KMS-11 (cell line): ENCODE measurements around the gene HSPA12A.

Experiments used
- H2AFZ ChIP-seq: fragments of 200-600 bp; sonication (generic); 2 replicates; pipeline ENCODE4 v1.6.1; 2016; ENCODE audit warnings: antibody characterized with exemption, mixed run types, low read depth
- H3K27ac ChIP-seq: fragments of 200-600 bp; sonication (generic); 2 replicates; pipeline ENCODE4 v1.6.1; 2016; ENCODE audit warnings: mild to moderate bottlenecking, mixed run types
- H3K27me3 ChIP-seq: fragments of 200-600 bp; sonication (generic); 2 replicates; pipeline ENCODE4 v1.6.1; 2017; ENCODE audit warnings: mild to moderate bottlenecking, low read depth, mixed run types, moderate library complexity; ENCODE audit not compliant: insufficient read depth
- H3K36me3 ChIP-seq: fragments of 200-600 bp; sonication (generic); 2 replicates; pipeline ENCODE4 v1.6.1; 2017; ENCODE audit warnings: mild to moderate bottlenecking, mixed run types; ENCODE audit not compliant: insufficient read depth
- H3K4me1 ChIP-seq: fragments of 200-600 bp; sonication (generic); 2 replicates; pipeline ENCODE4 v1.6.1; 2016; ENCODE audit warnings: mild to moderate bottlenecking, low read depth, mixed run types; ENCODE audit not compliant: poor library complexity, severe bottlenecking
- H3K4me2 ChIP-seq: fragments of 200-600 bp; sonication (generic); 2 replicates; pipeline ENCODE4 v1.7.0; 2016; ENCODE audit warnings: mild to moderate bottlenecking, mixed run types
- H3K4me3 ChIP-seq: fragments of 200-600 bp; sonication (generic); IDR thresholded peaks from 2 replicates; pipeline ENCODE4 v1.6.1; 2017; ENCODE audit warnings: low read depth, low read length, mixed read lengths; ENCODE audit not compliant: insufficient read depth
- H3K79me2 ChIP-seq: fragments of 200-600 bp; sonication (generic); 2 replicates; pipeline ENCODE4 v1.6.1; 2016; ENCODE audit warnings: low read depth, mixed run types; ENCODE audit not compliant: insufficient read depth
- H3K9ac ChIP-seq: fragments of 200-600 bp; sonication (generic); 2 replicates; pipeline ENCODE4 v1.6.1; 2016; ENCODE audit warnings: mild to moderate bottlenecking, mixed run types
- H4K20me1 ChIP-seq: fragments of 200-600 bp; sonication (generic); 2 replicates; pipeline ENCODE4 v1.6.1; 2016; ENCODE audit warnings: mild to moderate bottlenecking, mixed run types; ENCODE audit not compliant: insufficient read depth
- CTCF ChIP-seq: fragments of 200-600 bp; sonication (generic); conservative IDR thresholded peaks from 2 replicates; pipeline ENCODE4 v1.6.1; 2017; ENCODE audit warnings: low read depth, mild to moderate bottlenecking, antibody characterized with exemption, low read length, moderate library complexity, mixed read lengths

The HSPA12A gene

DNA sequence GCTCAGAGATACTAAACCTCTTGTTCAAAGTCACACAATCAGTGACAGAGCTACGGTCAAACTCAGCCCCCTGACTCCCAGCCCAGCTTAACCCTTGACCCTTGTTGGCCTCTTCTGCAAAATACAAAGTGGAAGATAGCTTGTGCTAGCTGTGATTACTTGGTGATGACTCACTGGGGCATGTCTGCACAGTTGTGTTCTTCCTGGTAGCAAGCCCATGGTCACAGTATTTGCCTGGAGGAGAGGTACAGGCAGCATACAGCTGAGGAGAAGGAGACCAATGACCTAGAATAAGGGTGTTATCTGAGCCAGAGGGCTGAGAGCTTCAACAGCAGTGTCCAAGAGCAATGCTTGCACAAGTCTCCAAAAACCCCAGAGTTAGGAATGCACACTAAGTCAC, 5.7 kb upstream of the HSPA12A start:
- H3K36me3 ChIP-seq: no peaks in the 10 kb centered on the region
- TF ChIP-seq CTCF: no peak
- no peaks in the 10 kb centered on the region for H3K27me3 ChIP-seq
- no peaks in the 10 kb centered on the region for H3K4me1 ChIP-seq
- no peak overlapping the region for H3K4me3 ChIP-seq
- no peaks in the 10 kb centered on the region for H3K79me2 ChIP-seq
- H3K9ac ChIP-seq: no peak overlapping the region
- no peaks in the 10 kb centered on the region for H4K20me1 ChIP-seq
- no peak overlapping the region for H2AFZ ChIP-seq
- H3K27ac ChIP-seq: no peak overlapping the region
- no peak overlapping the region for H3K4me2 ChIP-seq

DNA sequence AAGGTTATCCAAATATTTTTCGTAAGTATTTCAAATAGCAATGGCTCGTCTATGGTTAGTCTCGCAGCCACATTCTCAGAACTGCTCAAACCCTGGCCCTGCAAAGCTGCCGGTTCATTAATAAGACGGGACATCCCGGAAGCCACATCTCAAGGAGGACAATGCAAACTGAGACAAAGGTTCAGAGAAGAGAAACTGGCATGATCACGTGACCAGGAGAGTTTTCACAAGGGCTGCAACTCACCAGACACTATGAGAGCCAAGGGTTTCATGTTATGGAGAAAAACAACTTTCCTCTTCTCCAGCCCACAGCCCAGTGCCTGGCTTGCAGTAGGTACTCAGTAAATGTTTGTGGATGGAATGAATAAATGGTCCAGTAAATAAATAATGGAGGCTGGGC, 5.0 kb upstream of the HSPA12A start:
- Histone ChIP-seq H3K9ac (no peak overlapping the region), H2AFZ (no peak overlapping the region), H3K4me2 (no peak overlapping the region), H3K79me2 (no peaks in the 10 kb centered on the region), H3K36me3 (no peaks in the 10 kb centered on the region), H3K4me1 (no peaks in the 10 kb centered on the region), H3K27ac (no peak overlapping the region), H4K20me1 (no peaks in the 10 kb centered on the region), H3K4me3 (no peak overlapping the region), H3K27me3 (no peaks in the 10 kb centered on the region)
- no peak for TF ChIP-seq CTCF

DNA sequence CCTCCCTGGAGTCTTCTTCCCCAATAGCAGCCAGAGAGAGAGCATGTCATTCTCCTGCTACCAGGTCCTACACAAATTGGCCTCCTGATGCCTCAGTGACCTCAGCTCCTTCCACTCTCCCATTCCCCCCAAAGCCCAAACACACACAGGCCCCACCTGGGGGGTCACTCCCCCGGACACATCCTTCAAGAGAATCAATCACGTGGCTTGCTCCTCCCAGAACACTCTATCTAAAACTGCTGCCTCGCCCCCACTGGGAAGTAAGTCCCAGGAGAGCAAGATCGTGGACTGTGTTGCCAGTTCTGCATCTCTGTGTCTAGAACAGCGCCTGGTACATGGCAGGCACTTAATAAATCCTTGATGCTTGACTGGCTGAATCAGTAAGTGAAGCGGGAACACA, 2.5 kb upstream of the HSPA12A start:
- no peak for TF ChIP-seq CTCF
- H3K27ac ChIP-seq: no peak overlapping the region
- no peak overlapping the region for H2AFZ ChIP-seq
- H3K27me3 ChIP-seq: peaks cover 3% of the 10 kb centered on the region; the same call in 1 of the 2 replicates
- no peaks in the 10 kb centered on the region for H3K36me3 ChIP-seq
- no peaks in the 10 kb centered on the region for H4K20me1 ChIP-seq
- no peak overlapping the region for H3K9ac ChIP-seq
- H3K4me3 ChIP-seq: no peak overlapping the region
- no peaks in the 10 kb centered on the region for H3K4me1 ChIP-seq
- H3K79me2 ChIP-seq: no peaks in the 10 kb centered on the region
- H3K4me2 ChIP-seq: no peak overlapping the region

DNA sequence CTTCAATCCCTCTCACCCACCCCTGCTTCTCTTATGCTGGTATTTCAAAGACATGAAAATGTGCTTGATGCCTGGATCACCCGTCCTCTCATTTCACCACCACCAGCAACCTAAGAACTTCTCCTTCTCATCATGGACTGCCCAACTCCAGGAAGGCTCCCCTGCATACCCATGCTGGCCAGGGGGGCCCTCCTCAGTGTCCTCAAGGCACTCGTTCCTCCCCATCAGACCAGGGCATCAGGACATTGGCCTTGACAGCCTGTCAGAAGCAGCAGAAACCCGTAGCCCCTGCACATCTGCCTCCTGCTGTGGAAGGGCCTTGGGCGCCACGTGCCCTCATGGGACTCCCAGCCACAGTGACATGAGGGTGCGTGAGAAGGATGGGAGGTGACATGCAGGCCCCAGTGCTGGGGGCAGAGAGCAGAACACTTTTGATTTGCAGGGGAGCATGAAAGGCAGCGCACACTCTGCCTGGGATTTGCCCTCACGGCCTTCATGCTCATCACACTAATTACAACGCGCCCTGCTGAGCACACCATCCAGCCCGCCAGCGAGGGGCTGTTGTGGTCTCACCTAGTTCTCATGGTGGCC, 1.9 kb upstream of the HSPA12A start:
- Histone ChIP-seq H3K36me3 (no peaks in the 10 kb centered on the region), H3K4me3 (no peak overlapping the region), H3K27ac (no peak overlapping the region), H2AFZ (no peak overlapping the region), H3K4me1 (no peaks in the 10 kb centered on the region), H4K20me1 (no peaks in the 10 kb centered on the region), H3K27me3 (peaks cover 3% of the 10 kb centered on the region; the same call in 1 of the 2 replicates), H3K4me2 (no peak overlapping the region), H3K9ac (no peak overlapping the region), H3K79me2 (no peaks in the 10 kb centered on the region)
- no peak for TF ChIP-seq CTCF
